IPS-NIHi7 (cell line): ENCODE results near the gene ABHD16B.

Experiments
- DNase-seq: peaks from one replicate; pipeline ENCODE4 v3.0.0; 2012; ENCODE audit warnings: mixed read lengths; ENCODE audit errors: extremely low spot score

ABHD16B gene

GRCh38 chr20:63861365-63861934 is at the start of gene ABHD16B:
Gene ABHD16B, plus strand, starts transcription at chr20:63861498. Its CDS starts 43 bp downstream, at chr20:63861541.
- DNase-seq, result no peak

DNA sequence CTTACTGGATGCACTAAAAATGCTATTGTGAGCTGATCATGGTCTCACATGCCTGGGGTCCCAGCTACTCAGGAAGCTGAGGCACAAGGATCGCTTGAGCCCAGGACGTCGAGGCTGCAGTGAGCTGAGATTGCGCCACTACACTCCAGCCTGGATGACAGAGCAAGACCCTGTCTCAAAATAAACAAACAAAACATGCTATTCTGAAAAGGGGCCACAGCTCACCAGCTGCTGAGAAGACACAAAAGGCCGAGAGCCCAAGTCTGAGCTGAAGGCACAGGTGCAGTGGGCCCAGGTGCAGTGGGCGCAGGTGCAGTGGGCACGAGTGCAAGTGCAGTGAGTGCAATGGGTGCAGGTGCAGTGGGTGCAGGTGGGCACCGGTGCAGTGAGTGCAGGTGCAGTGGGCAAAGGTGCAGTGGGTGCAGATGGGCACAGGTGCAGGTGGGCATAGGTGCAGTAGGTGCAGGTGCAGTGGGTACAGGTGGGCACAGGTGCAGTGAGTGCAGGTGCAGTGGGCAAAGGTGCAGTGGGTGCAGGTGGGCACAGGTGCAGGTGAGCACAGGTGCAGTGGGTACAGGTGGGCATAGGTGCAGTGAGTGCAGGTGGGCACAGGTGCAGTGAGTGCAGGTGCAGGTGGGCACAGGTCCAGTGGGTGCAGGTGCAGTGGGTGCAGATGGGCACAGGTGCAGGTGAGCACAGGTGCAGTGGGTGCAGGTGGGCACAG is 46.2 kb upstream of the ABHD16B start:
- DNase-seq, result no peak

GRCh38 chr20:63815615-63816253 is 45.6 kb upstream of the ABHD16B start:
- DNase-seq, result no peak

DNA sequence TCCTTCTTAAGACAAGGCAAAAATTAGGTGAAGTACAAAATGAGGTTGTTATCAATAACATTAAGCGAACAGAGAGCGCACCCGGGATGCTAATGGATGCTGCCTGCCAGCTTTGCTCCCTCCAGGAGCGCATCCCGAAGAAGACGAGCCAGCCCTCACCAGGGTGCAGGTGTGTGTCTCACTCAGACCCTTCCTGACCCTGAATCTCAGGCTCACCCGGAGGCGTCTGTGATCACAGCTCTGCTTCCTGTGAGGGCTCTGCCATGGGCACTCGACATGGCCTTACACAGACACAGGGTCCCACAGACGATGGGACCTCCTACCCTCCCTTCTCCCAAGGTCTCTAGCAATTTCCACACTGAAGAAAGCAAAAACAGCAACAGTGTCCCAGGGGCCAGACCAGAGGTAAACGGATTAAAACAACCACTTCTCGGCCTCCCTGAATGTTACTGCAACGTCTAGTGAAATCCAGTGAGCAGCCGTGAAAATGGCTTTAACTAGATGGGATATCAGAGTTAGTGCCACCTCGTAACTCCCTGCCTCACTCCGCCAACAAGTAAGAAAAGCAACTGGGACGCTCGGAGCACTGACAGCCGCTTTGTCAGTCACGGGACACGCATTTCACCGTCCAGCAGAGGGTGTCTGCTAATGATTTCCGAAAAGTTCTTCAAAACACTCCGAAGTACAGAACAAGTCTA is 41.9 kb upstream of the ABHD16B start:
- no peak for DNase-seq

DNA sequence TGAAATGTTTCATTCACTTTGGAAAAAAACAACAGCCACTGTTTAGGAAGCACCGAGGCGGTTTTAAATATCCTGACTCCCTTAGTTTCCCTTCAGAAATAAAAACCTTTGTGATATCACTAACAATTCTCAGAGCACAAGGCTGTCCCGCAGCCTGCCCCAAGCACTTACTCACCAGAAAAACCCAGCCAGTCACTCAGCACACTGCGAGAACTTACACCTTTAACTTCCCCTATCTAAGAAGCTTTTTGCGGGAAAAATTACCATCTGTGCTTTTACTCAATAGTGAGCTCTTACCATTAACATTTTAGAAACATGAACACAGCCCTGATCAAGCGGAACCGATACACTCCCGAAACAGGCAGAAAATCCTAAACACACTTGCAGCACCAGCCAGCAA is 39.5 kb upstream of the ABHD16B start:
- DNase-seq, result no peak

- no peak for DNase-seq
These were observed 39.0 kb upstream of the ABHD16B start for GRCh38 chr20:63822276-63822696.

DNA sequence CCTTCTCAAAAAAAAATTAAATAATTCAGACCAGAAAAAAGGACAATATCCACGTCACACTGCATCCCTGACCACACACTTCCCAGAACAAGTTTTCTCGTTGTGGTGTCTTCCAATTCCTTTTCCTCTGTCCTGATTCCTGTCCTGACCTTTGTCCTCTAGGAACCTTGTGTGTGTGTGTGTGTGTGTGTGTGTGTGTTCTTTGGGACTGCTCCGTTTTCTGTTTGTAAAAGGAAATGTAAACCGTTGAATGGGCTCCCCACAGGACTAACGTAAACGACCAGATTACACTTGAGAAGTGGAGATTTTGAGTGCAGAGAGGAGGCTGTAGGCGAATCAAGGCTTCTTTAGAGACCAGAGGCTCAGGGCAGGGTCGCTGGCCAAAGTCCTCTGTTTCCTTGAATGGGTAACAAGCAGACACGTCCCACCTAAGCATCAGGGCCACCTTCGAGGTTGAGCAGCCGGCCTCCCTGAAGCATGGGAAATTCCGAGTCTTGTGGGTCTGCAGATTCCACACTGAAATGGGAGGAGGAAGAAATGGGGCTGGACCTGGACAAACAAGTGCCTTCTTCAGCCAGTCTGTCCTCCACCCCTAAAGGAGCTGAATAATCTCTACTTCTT is 37.5 kb upstream of the ABHD16B start:
- DNase-seq, result no peak

DNA sequence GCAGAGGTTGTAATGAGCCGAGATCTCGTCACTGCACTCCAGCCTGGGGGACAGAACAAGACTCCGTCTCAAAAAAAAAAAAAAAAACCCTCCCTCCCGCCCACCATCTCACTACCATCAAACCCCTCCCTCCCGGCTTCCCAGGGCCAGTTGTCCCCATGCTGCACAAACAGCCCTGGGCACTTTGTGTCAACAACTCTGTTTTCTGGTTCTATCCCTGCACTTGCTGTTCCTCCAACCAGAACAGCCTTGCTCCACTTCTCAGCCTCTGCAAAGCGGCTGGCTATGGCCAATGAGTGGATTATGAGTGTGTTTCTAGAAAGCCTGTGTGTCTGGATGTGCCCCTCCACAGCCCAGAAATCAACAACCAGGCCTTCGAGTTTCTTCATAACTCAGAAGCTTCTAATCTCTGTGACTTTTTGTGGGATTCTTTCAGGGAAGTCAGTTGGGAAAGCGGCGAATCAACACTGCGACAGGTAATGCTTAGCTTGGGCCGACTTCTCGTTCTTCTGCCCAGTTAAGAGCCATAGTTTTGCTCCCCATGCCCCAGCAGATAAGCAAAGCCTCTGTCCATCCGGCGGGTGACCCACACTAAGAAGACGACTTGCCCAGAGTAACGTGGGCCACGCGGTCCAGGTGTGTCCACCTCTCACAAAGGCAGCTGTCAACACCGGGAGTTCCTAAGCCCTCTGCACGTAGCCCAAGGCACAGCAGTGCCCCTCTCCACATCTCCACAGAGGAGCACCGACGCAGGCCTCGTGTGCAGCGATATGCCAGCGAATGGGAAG is 35.8 kb upstream of the ABHD16B start:
- DNase-seq, result no peak

- no peak for DNase-seq
These were observed 34.5 kb upstream of the ABHD16B start for GRCh38 chr20:63826753-63827152.

- DNase-seq, result no peak
These were observed 33.2 kb upstream of the ABHD16B start for GRCh38 chr20:63828124-63828523.

DNA sequence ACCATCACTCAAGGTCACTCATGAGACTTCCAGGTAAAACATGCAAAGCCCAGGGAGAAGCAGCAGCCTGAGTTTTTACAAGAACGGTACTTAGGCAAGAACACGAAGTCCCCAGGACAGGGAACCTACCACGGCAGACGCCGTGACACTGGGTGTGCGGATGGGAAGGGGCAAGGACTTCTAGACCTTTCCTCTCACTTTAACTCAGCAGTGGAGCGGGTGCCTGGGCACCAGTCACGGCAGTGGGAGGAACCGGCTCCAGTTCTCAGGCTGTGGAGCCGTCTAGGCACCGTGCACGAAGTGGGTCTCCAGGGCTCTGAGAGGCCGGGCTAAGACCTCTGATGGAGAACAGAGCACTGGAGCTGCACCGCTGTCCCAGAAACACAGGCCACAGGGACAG is 32.8 kb upstream of the ABHD16B start:
- no peak for DNase-seq

DNA sequence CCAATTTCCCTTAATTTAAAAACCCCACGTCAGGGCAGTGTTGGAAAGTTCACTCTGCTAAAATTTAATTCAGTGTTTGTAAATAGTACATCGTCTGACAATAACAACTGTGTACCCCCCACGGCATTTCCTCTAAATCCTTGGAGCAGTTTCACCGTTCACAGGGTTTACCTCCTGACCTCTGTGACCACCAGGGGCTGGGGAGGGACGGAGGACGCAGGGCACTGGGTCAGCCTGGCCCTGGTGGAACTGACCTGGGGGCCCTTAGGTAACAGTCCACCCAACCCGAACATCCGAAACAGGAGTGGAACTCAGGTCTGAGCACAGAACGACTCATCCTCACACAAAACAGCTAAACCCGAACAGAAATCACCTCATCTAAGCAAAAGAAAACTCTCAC is 32.3 kb upstream of the ABHD16B start:
- DNase-seq, result no peak

DNA sequence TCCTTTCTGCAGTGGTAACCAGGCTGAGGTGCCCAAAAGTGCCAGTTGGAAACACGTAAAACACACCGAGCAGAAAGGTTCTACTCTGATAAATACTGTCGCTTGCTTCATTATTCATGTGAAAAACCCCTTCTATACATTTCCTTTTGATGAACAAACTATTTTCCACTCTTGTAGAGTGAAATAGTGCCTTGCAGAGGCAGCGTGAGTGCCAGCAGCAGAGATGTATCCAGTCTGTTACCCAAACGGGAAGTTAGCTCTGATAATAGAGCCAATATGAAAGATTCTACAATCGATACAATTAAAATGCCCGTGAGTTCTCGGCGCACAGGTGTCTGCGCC is 31.7 kb upstream of the ABHD16B start:
- no peak for DNase-seq

- peak; percentile 67 for DNase-seq
These were observed 31.1 kb upstream of the ABHD16B start for GRCh38 chr20:63829945-63830835.

DNA sequence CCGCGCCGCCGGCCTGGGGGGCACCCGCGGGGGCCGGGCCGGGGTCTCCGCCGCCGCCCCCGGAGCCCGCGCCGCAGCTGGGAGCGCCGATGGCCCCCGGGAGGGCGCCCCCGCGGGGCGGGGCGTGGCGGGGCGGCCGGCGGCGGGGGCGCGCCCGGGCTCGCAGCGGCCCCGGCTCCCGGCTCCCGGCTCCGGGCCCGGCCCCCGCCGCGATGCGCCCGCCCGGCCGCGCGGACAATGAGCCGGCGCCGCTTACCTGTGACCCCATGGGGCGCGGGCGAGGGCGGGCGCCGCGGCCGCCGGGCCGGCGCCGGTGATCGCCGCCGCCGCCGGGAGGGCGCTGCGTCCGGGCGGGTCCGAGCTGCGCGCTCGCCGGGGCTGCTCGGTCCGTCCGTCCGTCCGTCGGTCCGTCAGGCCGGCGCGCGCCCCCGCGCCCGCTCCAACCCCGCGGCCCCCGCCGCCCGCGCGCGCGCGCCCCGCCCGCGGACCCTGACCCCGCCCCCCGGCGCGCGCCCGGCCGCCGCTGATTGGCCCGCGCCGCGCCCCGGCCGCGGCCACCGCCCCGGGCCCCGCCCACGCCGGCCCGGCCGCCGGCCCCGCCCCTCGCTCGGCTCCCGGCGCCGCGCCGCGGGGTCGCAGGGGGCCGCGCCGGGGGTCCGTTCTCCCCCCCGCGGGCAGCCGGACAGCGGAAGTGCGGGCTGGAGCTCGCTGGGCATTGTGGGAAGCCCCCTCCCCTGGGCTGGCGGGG is 30.3 kb upstream of the ABHD16B start, which contains the start of gene ZBTB46:
TSS of gene ZBTB46 (minus strand) at position 424 of the 748 bp plus-strand sequence. CDS start 40,507 bp downstream, outside the sequence.
- DNase-seq, result peak; percentile 92

DNA sequence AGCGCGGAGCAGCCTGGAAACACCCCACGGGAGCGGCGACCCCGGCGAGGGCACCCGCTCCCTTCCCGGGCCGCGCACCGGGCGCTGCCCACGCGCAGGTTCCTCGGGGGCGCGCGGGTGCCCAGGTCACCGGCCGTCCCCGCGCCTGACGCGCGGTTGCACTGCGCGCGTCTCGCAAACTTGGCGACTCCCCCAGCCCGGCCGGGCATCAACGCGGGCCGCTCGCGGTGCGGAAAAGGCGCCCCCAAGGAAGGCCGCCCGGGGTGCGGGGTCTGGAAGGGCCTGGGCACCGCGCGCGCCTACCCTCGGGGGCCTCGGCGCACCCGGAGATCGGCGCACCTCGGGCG is 29.7 kb upstream of the ABHD16B start:
- DNase-seq, result no peak

DNA sequence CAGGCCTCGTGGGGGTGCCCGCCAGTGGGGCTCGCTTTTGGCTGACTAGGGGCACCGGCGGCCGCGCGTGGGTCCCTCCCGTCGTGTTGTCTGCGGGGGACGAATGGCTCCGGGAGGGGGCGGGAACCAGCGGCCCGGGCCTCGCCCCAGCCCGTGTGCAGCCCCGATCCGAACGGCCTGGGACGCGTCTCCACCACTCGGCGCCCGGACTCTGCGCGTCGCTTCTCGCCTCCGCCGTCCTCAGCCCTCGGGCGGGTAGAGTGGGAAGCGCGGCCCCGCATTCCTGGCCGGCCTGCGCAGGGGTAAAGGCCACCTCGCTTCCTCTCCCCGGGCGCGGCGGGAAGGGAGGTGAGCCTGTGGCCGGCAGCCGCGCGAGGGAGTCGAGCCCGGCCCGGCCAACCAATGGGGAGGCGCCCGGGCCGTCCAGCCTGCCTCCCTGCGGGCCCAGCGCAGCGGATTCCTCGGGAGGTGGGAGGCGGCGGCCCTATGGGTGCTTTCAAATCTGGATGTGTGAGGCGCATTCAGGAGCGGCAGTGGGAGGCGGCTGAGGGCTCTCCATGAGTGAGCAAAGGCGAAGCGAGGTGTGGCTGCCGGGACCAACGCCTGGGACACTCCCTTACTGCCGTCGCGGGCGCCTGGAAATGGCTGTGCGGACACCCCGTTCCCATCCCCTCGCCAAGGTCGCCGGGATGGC is 29.2 kb upstream of the ABHD16B start:
- peak; percentile 41 for DNase-seq

- DNase-seq, result no peak
These were observed 27.4 kb upstream of the ABHD16B start for GRCh38 chr20:63833776-63834490.
